Ammon's horn (tissue), 1 donor: ENCODE data around the gene TMEM150C.

Source experiments
- DNase-seq: peaks from one replicate; pipeline ENCODE4 v3.0.0-alpha.2; 2016; ENCODE audit warnings: low spot score

TMEM150C gene

GRCh38 chr4:82561786-82562563 is at the start of gene TMEM150C:
TMEM150C (minus strand) TSS chr4:82561988; CDS start chr4:82504657, 57,331 bp downstream.
- peak; percentile 34 for DNase-seq

GRCh38 chr4:82611527-82611926 is 49.7 kb upstream of the TMEM150C start:
- DNase-seq: no peak

- no peak for DNase-seq
These were observed 48.3 kb upstream of the TMEM150C start for GRCh38 chr4:82610041-82610440.

- no peak for DNase-seq
These were observed 44.8 kb upstream of the TMEM150C start for GRCh38 chr4:82606622-82607021.

- no peak for DNase-seq
These were observed 42.7 kb upstream of the TMEM150C start for GRCh38 chr4:82604522-82604921.

GRCh38 chr4:82601242-82602015 is 39.6 kb upstream of the TMEM150C start:
- no peak for DNase-seq

GRCh38 chr4:82599336-82599735 is 37.5 kb upstream of the TMEM150C start:
- no peak for DNase-seq

- no peak for DNase-seq
These were observed 32.7 kb upstream of the TMEM150C start for GRCh38 chr4:82594456-82594855.

GRCh38 chr4:82593411-82593810 is 31.6 kb upstream of the TMEM150C start:
- DNase-seq: no peak

- DNase-seq: no peak
These were observed 30.9 kb upstream of the TMEM150C start for GRCh38 chr4:82592639-82593038.

- no peak for DNase-seq
These were observed 29.8 kb upstream of the TMEM150C start for GRCh38 chr4:82591592-82591991.

- DNase-seq: no peak
These were observed 28.0 kb upstream of the TMEM150C start for GRCh38 chr4:82589756-82590155.

- no peak for DNase-seq
These were observed 27.0 kb upstream of the TMEM150C start for GRCh38 chr4:82588771-82589270.

- DNase-seq: no peak
These were observed 26.2 kb upstream of the TMEM150C start for GRCh38 chr4:82587826-82588540.

- peak; percentile 17 for DNase-seq
These were observed 24.1 kb upstream of the TMEM150C start for GRCh38 chr4:82585690-82586435.

- no peak for DNase-seq
These were observed 23.1 kb upstream of the TMEM150C start for GRCh38 chr4:82584931-82585330.

GRCh38 chr4:82583897-82584587 is 22.3 kb upstream of the TMEM150C start:
- DNase-seq: no peak

GRCh38 chr4:82579932-82580331 is 18.1 kb upstream of the TMEM150C start:
- DNase-seq: no peak

- DNase-seq: no peak
These were observed 17.1 kb upstream of the TMEM150C start for GRCh38 chr4:82578935-82579334.

GRCh38 chr4:82577451-82577850 is 15.7 kb upstream of the TMEM150C start:
- no peak for DNase-seq

- no peak for DNase-seq
These were observed 7.9 kb upstream of the TMEM150C start for GRCh38 chr4:82569727-82570126.
